Nephron progenitor cell (in vitro differentiated cells): ENCODE measurements around the gene LIAS.

Experiments
- DNase-seq: peaks from one replicate; pipeline ENCODE4 v3.0.0; 2021
- H3K27ac Mint-ChIP-seq: 2 replicates; pipeline ENCODE4 v1.8.0; 2021; ENCODE audit warnings: mild to moderate bottlenecking, moderate library complexity, mixed read lengths
- H3K27me3 Mint-ChIP-seq: 2 replicates; pipeline ENCODE4 v1.8.0; 2021; ENCODE audit warnings: mild to moderate bottlenecking, low read depth, mixed read lengths; ENCODE audit not compliant: poor library complexity
- H3K36me3 Mint-ChIP-seq: 2 replicates; pipeline ENCODE4 v1.8.0; 2021; ENCODE audit warnings: low read depth, mixed read lengths
- H3K4me1 Mint-ChIP-seq: 2 replicates; pipeline ENCODE4 v1.8.0; 2021; ENCODE audit warnings: mixed read lengths
- H3K4me3 Mint-ChIP-seq: 2 replicates; pipeline ENCODE4 v1.8.0; 2021; ENCODE audit warnings: mild to moderate bottlenecking, moderate library complexity, mixed read lengths
- H3K9me3 Mint-ChIP-seq: 2 replicates; pipeline ENCODE4 v1.8.0; 2021; ENCODE audit warnings: mild to moderate bottlenecking, moderate library complexity, mixed read lengths
- CTCF ChIP-seq: fragments of 200-600 bp; sonication (generic); IDR thresholded peaks from 2 replicates; pipeline ENCODE4 v1.5.0; 2021; ENCODE audit warnings: antibody characterized with exemption

Gene LIAS

GRCh38 chr4:39441593-39441992 lies 17.3 kb upstream of the LIAS start:
- Mint-ChIP-seq H3K36me3 (no peaks in the 10 kb centered on the region), H3K4me3 (no peak overlapping the region), H3K4me1 (peaks cover 10% of the 10 kb centered on the region), H3K27me3 (peaks cover 37% of the 10 kb centered on the region), H3K27ac (no peak overlapping the region), H3K9me3 (no peaks in the 10 kb centered on the region)
- TF ChIP-seq CTCF, result no peak
- no peak for DNase-seq

DNA sequence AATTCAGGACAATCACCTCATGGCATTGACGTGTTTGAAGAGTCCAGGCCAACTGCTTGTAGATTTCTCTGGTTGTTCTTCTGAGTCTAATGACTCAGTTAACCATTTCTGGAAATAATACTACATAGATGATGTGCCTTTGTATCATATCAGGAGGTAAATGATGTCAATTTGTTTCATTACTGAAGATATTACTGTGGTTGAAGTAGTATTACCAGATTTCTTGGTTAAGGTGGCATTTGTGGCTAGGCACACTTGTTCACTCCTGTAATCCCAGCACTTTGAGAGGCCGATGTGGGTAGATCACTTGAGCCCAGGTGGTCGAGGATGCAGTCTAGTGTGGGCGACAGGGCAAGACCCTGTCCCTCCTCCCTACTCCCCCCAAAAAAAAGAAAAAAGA lies 15.9 kb upstream of the LIAS start:
- DNase-seq, result no peak
- no peak for TF ChIP-seq CTCF
- peaks cover 28% of the 10 kb centered on the region for H3K27me3 Mint-ChIP-seq
- no peak overlapping the region for H3K27ac Mint-ChIP-seq
- no peak overlapping the region for H3K4me3 Mint-ChIP-seq
- H3K9me3 Mint-ChIP-seq, result no peaks in the 10 kb centered on the region
- peaks cover 10% of the 10 kb centered on the region for H3K4me1 Mint-ChIP-seq
- H3K36me3 Mint-ChIP-seq, result no peaks in the 10 kb centered on the region

- Mint-ChIP-seq H3K4me1 (peaks cover 10% of the 10 kb centered on the region), H3K36me3 (peaks cover 8% of the 10 kb centered on the region), H3K9me3 (no peaks in the 10 kb centered on the region), H3K27ac (no peak overlapping the region), H3K4me3 (no peak overlapping the region), H3K27me3 (no peaks in the 10 kb centered on the region)
- no peak for DNase-seq
- TF ChIP-seq CTCF, result no peak
Measured at GRCh38 chr4:39446483-39446841, 12.4 kb upstream of the LIAS start.

DNA sequence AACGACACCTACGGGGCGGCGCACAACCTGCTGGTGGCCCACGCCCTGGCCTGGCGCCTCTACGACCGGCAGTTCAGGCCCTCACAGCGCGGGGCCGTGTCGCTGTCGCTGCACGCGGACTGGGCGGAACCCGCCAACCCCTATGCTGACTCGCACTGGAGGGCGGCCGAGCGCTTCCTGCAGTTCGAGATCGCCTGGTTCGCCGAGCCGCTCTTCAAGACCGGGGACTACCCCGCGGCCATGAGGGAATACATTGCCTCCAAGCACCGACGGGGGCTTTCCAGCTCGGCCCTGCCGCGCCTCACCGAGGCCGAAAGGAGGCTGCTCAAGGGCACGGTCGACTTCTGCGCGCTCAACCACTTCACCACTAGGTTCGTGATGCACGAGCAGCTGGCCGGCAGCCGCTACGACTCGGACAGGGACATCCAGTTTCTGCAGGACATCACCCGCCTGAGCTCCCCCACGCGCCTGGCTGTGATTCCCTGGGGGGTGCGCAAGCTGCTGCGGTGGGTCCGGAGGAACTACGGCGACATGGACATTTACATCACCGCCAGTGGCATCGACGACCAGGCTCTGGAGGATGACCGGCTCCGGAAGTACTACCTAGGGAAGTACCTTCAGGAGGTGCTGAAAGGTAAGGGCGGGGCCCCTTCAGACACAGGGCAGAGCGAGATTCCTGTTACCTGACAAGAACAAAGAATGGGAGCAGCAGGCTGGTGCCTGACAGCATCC lies 11.8 kb upstream of the LIAS start:
- no peak overlapping the region for H3K4me3 Mint-ChIP-seq
- no peak for TF ChIP-seq CTCF
- H3K27ac Mint-ChIP-seq, result no peak overlapping the region

DNA sequence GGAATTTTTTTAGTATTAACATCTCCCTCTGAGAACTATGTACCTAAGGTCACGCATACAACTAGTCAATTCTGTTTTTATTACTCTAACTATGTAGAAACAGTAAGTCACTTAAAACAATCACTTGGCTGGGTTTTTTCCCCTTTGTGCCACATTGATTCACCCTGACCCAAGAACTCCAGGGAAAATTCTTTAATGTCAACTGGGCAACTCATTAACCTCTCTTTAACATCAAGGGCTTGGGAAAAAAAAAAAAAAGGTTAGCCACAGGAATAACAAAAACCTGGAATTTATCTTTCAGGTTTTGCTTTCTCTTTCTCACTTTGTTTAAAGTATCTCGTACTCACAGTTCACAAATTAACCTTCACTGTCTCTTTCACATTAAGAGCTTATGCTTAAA lies 8.2 kb upstream of the LIAS start:
- Mint-ChIP-seq H3K27ac (peak overlapping the region; percentile 82), H3K4me3 (no peak overlapping the region), H3K27me3 (no peaks in the 10 kb centered on the region), H3K4me1 (peaks cover 9% of the 10 kb centered on the region), H3K9me3 (no peaks in the 10 kb centered on the region), H3K36me3 (peaks cover 45% of the 10 kb centered on the region)
- no peak for TF ChIP-seq CTCF
- no peak for DNase-seq

More for the DNA sequence above, 11.8 kb upstream of the LIAS start:
- Mint-ChIP-seq H3K9me3 (no peaks in the 10 kb centered on the region), H3K36me3 (peaks cover 11% of the 10 kb centered on the region), H3K4me1 (peaks cover 10% of the 10 kb centered on the region), H3K27me3 (no peaks in the 10 kb centered on the region)
- no peak for DNase-seq

- DNase-seq, result no peak
- Mint-ChIP-seq H3K27ac (peak overlapping the region; percentile 80), H3K4me1 (peaks cover 6% of the 10 kb centered on the region), H3K27me3 (no peaks in the 10 kb centered on the region), H3K36me3 (peaks cover 54% of the 10 kb centered on the region), H3K9me3 (no peaks in the 10 kb centered on the region), H3K4me3 (no peak overlapping the region)
- no peak for TF ChIP-seq CTCF
Measured at GRCh38 chr4:39451423-39452023, 7.3 kb upstream of the LIAS start.
